ENCODE results near the gene PARD3B.

Gene PARD3B

GRCh38 chr2:205659922-205660321, 1114.6 kb downstream of the PARD3B start:
- DNase-seq (ENCODE audit: low spot score) (no peak), FAIRE-seq (no peak)

- FAIRE-seq (no peak), DNase-seq (ENCODE audit: low spot score) (peak; percentile 54)
These were observed 1115.3 kb downstream of the PARD3B start for GRCh38 chr2:205660521-205661124.

GRCh38 chr2:205661281-205661680, 1116.0 kb downstream of the PARD3B start:
- DNase-seq (ENCODE audit: low spot score) = no peak
- no peak for FAIRE-seq

GRCh38 chr2:205662206-205662965, 1117.1 kb downstream of the PARD3B start:
- DNase-seq (ENCODE audit: low spot score) = no peak
- no peak for FAIRE-seq

- DNase-seq (ENCODE audit: low spot score) (no peak), FAIRE-seq (no peak)
These were observed 1120.5 kb downstream of the PARD3B start for GRCh38 chr2:205665791-205666190.

All from RCC 7860 (cell line).